OCI-LY1 (cell line): Measurements from ENCODE around the gene NHP2.

Experiments
- H2AFZ ChIP-seq: fragments of 200-600 bp; sonication (generic), shearing (Covaris generic); 2 replicates; pipeline ENCODE4 v1.6.0; 2014; ENCODE audit warnings: antibody characterized with exemption, mild to moderate bottlenecking, low read length
- H3F3A ChIP-seq: fragments of 200-600 bp; sonication (generic), shearing (Covaris generic); 2 replicates; pipeline ENCODE4 v1.6.0; 2014; ENCODE audit warnings: mild to moderate bottlenecking, antibody characterized with exemption, low read length, moderate library complexity; ENCODE audit not compliant: insufficient read depth
- H3K27ac ChIP-seq: fragments of 200-600 bp; sonication (generic); 2 replicates; pipeline ENCODE4 v1.5.1; 2014; ENCODE audit warnings: low read length, mixed run types, mild to moderate bottlenecking, low read depth; ENCODE audit not compliant: poor library complexity, severe bottlenecking
- H3K27me3 ChIP-seq: fragments of 200-600 bp; sonication (generic); 2 replicates; pipeline ENCODE4 v1.6.0; 2014; ENCODE audit warnings: antibody characterized with exemption, mild to moderate bottlenecking, low read length, moderate library complexity; ENCODE audit not compliant: insufficient read depth
- H3K36me3 ChIP-seq: fragments of 200-600 bp; sonication (generic); 2 replicates; pipeline ENCODE4 v1.6.1; 2014; ENCODE audit warnings: mild to moderate bottlenecking, antibody characterized with exemption, low read length, moderate library complexity, mixed read lengths; ENCODE audit not compliant: insufficient read depth
- H3K4me1 ChIP-seq: fragments of 200-600 bp; sonication (generic); 2 replicates; pipeline ENCODE4 v1.5.1; 2014; ENCODE audit warnings: mild to moderate bottlenecking, low read length, moderate library complexity; ENCODE audit not compliant: insufficient read depth, severe bottlenecking
- H3K4me2 ChIP-seq: fragments of 200-600 bp; sonication (generic), shearing (Covaris generic); 2 replicates; pipeline ENCODE4 v1.6.1; 2014; ENCODE audit warnings: low read length
- H3K4me3 ChIP-seq: fragments of 200-600 bp; sonication (generic); 2 replicates; pipeline ENCODE4 v1.5.1; 2014; ENCODE audit warnings: low read length, low read depth, mild to moderate bottlenecking, mixed read lengths; ENCODE audit not compliant: poor library complexity, severe bottlenecking
- H3K79me2 ChIP-seq: fragments of 200-600 bp; shearing (Covaris generic); 2 replicates; pipeline ENCODE4 v1.6.1; 2016; ENCODE audit warnings: mixed run types, low read length, mixed read lengths; ENCODE audit not compliant: insufficient read depth
- H3K9ac ChIP-seq: fragments of 200-600 bp; sonication (generic), shearing (Covaris generic); 2 replicates; pipeline ENCODE4 v1.6.1; 2014; ENCODE audit warnings: mild to moderate bottlenecking, low read length, mixed read lengths
- H3K9me2 ChIP-seq: fragments of 200-600 bp; sonication (generic), shearing (Covaris generic); 2 replicates; pipeline ENCODE4 v1.6.1; 2014; ENCODE audit warnings: low read depth, mild to moderate bottlenecking, low read length, mixed read lengths
- H3K9me3 ChIP-seq: fragments of 200-600 bp; shearing (Covaris generic); 2 replicates; pipeline ENCODE4 v1.6.1; 2014; ENCODE audit warnings: low read length, mixed read lengths
- H4K20me1 ChIP-seq: fragments of 200-600 bp; sonication (generic), shearing (Covaris generic); 2 replicates; pipeline ENCODE4 v1.6.0; 2016; ENCODE audit warnings: mild to moderate bottlenecking, low read length; ENCODE audit not compliant: insufficient read depth
- EZH2 ChIP-seq: fragments of 200-600 bp; sonication (generic), shearing (Covaris generic); IDR thresholded peaks from 2 replicates; pipeline ENCODE4 v1.8.0; 2017; ENCODE audit warnings: borderline replicate concordance, mixed run types, mild to moderate bottlenecking, antibody characterized with exemption, low read length, moderate library complexity, mixed read lengths
- TF ChIP-seq, protein P1 (sequence below): fragments of 200-600 bp; sonication (generic), shearing (Covaris generic); IDR thresholded peaks from 2 replicates; pipeline ENCODE4 v1.5.1; 2017; ENCODE audit warnings: mild to moderate bottlenecking, antibody characterized with exemption, low read length, moderate library complexity, mixed read lengths

The NHP2 gene

GRCh38 chr5:178196986-178197385 is 43.3 kb upstream of the NHP2 start:
- no peaks in the 10 kb centered on the region for H4K20me1 ChIP-seq
- no peak for TF ChIP-seq EZH2
- TF ChIP-seq, protein P1, sequence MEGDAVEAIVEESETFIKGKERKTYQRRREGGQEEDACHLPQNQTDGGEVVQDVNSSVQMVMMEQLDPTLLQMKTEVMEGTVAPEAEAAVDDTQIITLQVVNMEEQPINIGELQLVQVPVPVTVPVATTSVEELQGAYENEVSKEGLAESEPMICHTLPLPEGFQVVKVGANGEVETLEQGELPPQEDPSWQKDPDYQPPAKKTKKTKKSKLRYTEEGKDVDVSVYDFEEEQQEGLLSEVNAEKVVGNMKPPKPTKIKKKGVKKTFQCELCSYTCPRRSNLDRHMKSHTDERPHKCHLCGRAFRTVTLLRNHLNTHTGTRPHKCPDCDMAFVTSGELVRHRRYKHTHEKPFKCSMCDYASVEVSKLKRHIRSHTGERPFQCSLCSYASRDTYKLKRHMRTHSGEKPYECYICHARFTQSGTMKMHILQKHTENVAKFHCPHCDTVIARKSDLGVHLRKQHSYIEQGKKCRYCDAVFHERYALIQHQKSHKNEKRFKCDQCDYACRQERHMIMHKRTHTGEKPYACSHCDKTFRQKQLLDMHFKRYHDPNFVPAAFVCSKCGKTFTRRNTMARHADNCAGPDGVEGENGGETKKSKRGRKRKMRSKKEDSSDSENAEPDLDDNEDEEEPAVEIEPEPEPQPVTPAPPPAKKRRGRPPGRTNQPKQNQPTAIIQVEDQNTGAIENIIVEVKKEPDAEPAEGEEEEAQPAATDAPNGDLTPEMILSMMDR, result peak; percentile 51; the same call in 1 of the 2 replicates
- H3K27ac ChIP-seq, result no peak overlapping the region
- H3K4me3 ChIP-seq, result no peak overlapping the region
- H3K9me2 ChIP-seq, result no peaks in the 10 kb centered on the region
- no peaks in the 10 kb centered on the region for H3K36me3 ChIP-seq
- no peaks in the 10 kb centered on the region; the same call in 1 of the 2 replicates for H3K27me3 ChIP-seq
- H3K4me2 ChIP-seq, result no peak overlapping the region
- no peaks in the 10 kb centered on the region for H3K79me2 ChIP-seq
- H3F3A ChIP-seq, result no peaks in the 10 kb centered on the region
- no peak overlapping the region for H2AFZ ChIP-seq
- H3K4me1 ChIP-seq, result no peaks in the 10 kb centered on the region
- H3K9ac ChIP-seq, result no peak overlapping the region
- H3K9me3 ChIP-seq, result no peaks in the 10 kb centered on the region

GRCh38 chr5:178196281-178196812 is 42.7 kb upstream of the NHP2 start:
- Histone ChIP-seq H3K36me3 (no peaks in the 10 kb centered on the region), H3K9ac (no peak overlapping the region), H3K9me3 (no peaks in the 10 kb centered on the region), H2AFZ (no peak overlapping the region), H3K79me2 (no peaks in the 10 kb centered on the region), H3K9me2 (no peaks in the 10 kb centered on the region), H3K27me3 (no peaks in the 10 kb centered on the region; the same call in 1 of the 2 replicates), H3K4me2 (no peak overlapping the region), H3K27ac (no peak overlapping the region), H4K20me1 (no peaks in the 10 kb centered on the region), H3F3A (no peaks in the 10 kb centered on the region), H3K4me3 (no peak overlapping the region), H3K4me1 (no peaks in the 10 kb centered on the region)
- no peak for TF ChIP-seq EZH2
- TF ChIP-seq, protein P1, result no peak

DNA sequence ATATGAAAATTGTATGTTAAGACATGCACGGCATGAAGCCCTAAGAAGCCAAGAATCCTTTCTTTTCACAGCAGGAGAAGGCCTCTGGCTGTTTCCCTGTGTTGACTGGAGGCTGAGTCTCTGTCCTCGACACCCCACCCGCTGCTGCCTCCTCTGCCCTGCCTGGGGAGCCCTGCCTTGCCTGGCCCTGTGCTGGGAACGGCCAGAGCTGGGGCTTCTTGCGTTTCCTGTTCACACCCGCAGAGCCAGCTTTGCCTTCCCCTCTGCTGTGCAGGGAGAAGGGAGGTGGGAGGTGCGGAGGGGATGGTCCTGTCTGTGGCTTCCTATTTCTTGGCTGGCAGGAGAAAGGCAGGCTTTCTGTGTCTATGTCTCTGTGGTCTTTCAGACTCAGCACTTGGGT is 40.3 kb upstream of the NHP2 start:
- no peak overlapping the region for H3K4me3 ChIP-seq
- no peak overlapping the region for H3K27ac ChIP-seq
- no peaks in the 10 kb centered on the region for H4K20me1 ChIP-seq
- H3K4me1 ChIP-seq, result no peaks in the 10 kb centered on the region
- no peaks in the 10 kb centered on the region for H3K9me3 ChIP-seq
- peaks cover under 1% of the 10 kb centered on the region; the same call in 1 of the 2 replicates for H3K27me3 ChIP-seq
- H3K36me3 ChIP-seq, result no peaks in the 10 kb centered on the region
- no peaks in the 10 kb centered on the region for H3F3A ChIP-seq
- H3K9me2 ChIP-seq, result no peaks in the 10 kb centered on the region
- no peak overlapping the region for H3K4me2 ChIP-seq
- no peak overlapping the region for H2AFZ ChIP-seq
- H3K79me2 ChIP-seq, result no peaks in the 10 kb centered on the region
- TF ChIP-seq, protein P1, result no peak
- TF ChIP-seq EZH2, result no peak
- H3K9ac ChIP-seq, result no peak overlapping the region
